HG03135 (cell line): Measurements from ENCODE around the gene IAPP.
"Not testable (repeated sequence)": the region's sequence is repeated elsewhere in the genome, so short reads cannot be mapped to it uniquely, and the experiment has no call there.

ENCODE experiments used
- ATAC-seq: cut with Tn5 transposase; IDR thresholded peaks from one replicate; pipeline ENCODE4 v1.9.1; 2021; ENCODE audit warnings: mild to moderate bottlenecking, moderate library complexity; ENCODE audit not compliant: unreplicated experiment

IAPP gene

DNA sequence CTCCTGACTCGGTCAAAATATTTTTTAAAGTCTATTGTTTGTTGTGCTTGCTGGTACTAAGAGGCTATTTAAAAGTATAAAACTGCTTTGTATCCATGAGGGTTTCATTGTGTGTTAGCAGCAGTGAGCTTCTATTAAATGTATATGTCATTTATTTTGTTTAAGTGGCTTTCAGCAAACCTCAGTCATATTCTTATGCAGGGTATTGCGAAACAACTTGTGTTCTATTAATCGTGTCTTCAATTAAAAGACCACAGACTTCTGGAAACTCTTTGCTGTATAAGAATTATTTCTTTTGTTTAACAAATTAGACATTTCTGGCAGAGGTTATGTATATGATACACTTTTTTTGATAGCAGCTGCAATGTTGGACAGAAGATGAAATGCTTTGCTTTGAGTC lies 6.5 kb downstream of the IAPP start:
- ATAC-seq: no peak

DNA sequence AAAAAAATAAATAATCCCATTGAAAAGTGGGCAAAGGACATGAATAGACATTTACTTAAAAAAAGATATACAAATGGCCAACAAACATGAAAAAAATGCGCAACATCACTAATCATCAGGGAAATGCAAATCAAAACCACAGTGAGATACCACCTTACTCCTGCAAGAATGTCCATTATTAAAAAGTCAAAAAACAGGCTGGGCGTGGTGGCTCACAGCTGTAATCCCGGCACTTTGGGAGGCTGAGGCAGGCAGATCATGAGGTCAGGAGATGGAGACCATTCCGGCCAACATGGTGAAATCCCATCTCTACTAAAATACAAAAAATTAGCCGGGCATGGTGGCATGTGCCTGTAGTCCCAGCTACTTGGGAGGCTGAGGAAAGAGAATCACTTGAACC lies 8.6 kb downstream of the IAPP start:
- not testable (repeated sequence) for ATAC-seq

GRCh38 chr12:21384261-21384660 lies 11.6 kb downstream of the IAPP start:
- ATAC-seq: no peak

GRCh38 chr12:21387174-21387573 lies 14.5 kb downstream of the IAPP start:
- no peak for ATAC-seq

GRCh38 chr12:21392384-21392783 lies 19.7 kb downstream of the IAPP start:
- no peak for ATAC-seq

DNA sequence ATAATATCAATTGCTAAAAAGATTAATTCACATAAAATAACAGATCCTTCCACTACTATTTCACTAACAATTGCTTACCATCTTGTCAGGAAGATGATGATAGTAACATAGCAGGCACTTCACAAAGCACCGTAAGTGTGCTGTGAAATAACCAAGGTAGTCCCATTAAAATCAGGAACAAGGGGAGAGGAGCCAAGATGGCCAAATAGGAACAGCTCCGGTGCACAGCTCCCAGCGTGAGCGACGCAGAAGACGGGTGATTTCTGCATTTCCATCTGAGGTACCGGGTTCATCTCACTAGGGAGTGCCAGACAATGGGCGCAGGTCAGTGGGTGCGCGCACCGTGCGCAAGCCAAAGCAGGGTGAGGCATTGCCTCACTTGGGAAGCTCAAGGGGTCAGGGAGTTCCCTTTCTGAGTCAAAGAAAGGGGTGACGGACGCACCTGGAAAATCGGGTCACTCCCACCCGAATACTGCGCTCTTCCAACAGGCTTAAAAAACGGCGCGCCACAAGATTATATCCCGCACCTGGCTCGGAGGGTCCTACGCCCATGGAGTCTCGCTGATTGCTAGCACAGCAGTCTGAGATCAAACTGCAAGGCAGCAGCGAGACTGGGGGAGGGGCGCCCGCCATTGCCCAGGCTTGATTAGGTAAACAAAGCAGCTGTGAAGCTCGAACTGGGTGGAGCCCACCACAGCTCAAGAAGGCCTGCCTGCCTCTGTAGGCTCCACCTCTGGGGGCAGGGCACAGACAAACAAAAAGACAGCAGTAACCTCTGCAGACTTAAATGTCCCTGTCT lies 22.3 kb downstream of the IAPP start:
- not testable (repeated sequence) for ATAC-seq

DNA sequence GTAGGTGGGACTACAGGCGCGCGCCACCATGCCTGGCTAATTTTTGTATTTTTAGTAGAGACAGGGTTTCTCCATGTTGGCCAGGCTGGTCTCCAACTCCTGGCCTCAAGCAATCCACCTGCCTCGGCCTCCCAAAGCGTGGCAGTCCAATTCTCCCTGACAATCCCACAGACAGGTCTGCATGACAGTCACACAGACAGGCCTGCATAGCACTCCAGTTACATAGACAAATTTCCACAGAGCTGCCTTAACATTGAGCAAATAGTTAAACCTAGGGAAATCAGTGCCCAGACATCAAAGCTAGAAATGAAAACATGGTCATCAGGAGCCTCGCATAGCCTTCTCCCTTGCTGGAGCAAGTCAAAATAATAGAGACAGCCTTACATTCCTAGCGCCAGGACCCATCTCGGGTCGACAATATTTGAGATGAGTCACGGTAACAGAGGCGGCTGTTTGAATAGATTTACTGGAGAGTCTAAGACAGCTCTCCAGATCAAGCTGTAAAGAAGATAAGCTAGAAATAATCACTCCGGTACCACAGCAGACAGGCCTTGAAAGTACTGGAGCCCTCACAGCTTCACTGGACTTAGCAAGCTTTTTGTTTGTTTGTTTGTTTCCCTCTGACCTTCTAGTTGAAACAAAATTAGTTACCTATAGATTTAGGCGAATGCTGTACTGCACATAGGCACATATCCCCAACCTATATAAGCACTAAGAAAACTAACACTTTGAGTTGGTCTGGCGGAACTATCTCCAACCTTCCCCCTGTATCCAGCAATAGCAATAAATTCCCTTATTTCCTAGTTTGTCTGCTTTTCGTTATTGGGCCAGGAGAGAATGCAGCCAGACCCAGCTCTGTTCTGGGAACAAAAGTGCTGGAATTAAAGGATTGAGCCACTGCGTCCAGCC lies 40.9 kb downstream of the IAPP start:
- no peak for ATAC-seq

GRCh38 chr12:21416511-21417121 lies 43.9 kb downstream of the IAPP start:
- no peak for ATAC-seq

GRCh38 chr12:21418398-21418797 lies 45.7 kb downstream of the IAPP start:
- not testable (repeated sequence) for ATAC-seq

GRCh38 chr12:21419009-21419699 lies 46.5 kb downstream of the IAPP start:
- ATAC-seq: not testable (repeated sequence)

- ATAC-seq: no peak
Observed at GRCh38 chr12:21428241-21428640, 55.5 kb downstream of the IAPP start.
